ENCODE data around the gene DRAP1.

GRCh38 chr11:65919141-65919572 lies at the start of gene DRAP1:
- no peak for TF ChIP-seq CTCF (IDR thresholded peaks at IDR 0.05 in 2 of 3, conservative IDR thresholded peaks at IDR 0.05 in 1 of 3; ENCODE audit: insufficient read depth in 2 of 3, low read depth in 1 of 3, low read length in 3 of 3)
- peak; percentile 84 for TF ChIP-seq ATF7 (IDR thresholded peaks at IDR 0.05)
- TF ChIP-seq RNF2 (IDR thresholded peaks at IDR 0.05): peak; percentile 99
- no peak for TF ChIP-seq CEBPB (tag; IDR thresholded peaks at IDR 0.05)
- no peak for TF ChIP-seq ZBTB40 (IDR thresholded peaks at IDR 0.05)
- no peak for TF ChIP-seq ZBTB40 (CRISPR knock-in tag; IDR thresholded peaks at IDR 0.05)
